Measurements from ENCODE around the gene CHRM1.

Gene CHRM1

DNA sequence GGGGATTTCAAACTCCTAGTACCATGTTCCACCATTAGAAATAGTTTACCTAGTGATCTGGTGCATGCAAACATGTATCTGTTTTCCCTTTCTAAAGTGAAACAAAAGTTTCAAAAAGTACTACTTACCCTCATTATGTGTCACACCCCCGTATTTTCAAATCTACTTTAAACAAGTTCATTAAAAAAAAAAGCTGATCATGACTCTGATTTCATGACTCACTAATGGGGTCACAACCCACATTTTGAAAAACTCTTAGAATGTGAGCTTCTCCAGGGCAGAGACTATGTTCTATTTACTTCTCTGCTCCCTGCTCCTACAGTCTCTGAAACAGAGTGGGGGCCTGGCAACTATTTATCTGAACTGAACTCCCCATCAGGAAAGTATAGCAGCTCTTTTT lies 18.2 kb downstream of the CHRM1 start:
- ChIA-PET CTCF (interaction anchor here (0.7 to 12.4 kb wide), 7 partner anchors 9 to 311 kb away, joined by 3 to 669 read pairs (median 23); partner anchors contain the start of gene CHRM1), POLR2A (interaction anchor here (0.6 kb wide), 1 partner anchor 13 kb away, joined by 3 read pairs; no protein-coding TSS in a partner anchor)
- H3K4me3 ChIP-seq (ENCODE audit: low read depth, low read length): no peak overlapping the region

GRCh38 chr11:62898027-62898426 lies 23.1 kb downstream of the CHRM1 start:
- CTCF ChIA-PET: interaction anchor here (1.1 to 2.8 kb wide), 3 partner anchors 9 to 126 kb away, joined by 3 to 21 read pairs (median 5); no protein-coding TSS in a partner anchor
- TF ChIP-seq CTCF (IDR thresholded peaks at IDR 0.05; ENCODE audit: insufficient read depth, low read length, missing control alignments): no peak
- no peak overlapping the region for H3K4me3 ChIP-seq (ENCODE audit: low read depth, low read length)
- no peak for DNase-seq (ENCODE audit: low read depth, low spot score)
- POLR2A ChIA-PET: no interaction called here

More for the DNA sequence above, 18.2 kb downstream of the CHRM1 start:
- DNase-seq (ENCODE audit: low read depth, low spot score): no peak
- TF ChIP-seq CTCF (IDR thresholded peaks at IDR 0.05; ENCODE audit: insufficient read depth, low read length, missing control alignments): no peak

- H3K4me3 ChIP-seq (ENCODE audit: low read depth, low read length): no peak overlapping the region
- POLR2A ChIA-PET: no interaction called here
- CTCF ChIA-PET: interaction anchor here (1.3 to 2.8 kb wide), 3 partner anchors 9 to 127 kb away, joined by 3 to 21 read pairs (median 5); no protein-coding TSS in a partner anchor
- no peak for DNase-seq (ENCODE audit: low read depth, low spot score)
- no peak for TF ChIP-seq CTCF (IDR thresholded peaks at IDR 0.05; ENCODE audit: insufficient read depth, low read length, missing control alignments)
Observed at GRCh38 chr11:62897311-62897710, 23.9 kb downstream of the CHRM1 start.

DNA sequence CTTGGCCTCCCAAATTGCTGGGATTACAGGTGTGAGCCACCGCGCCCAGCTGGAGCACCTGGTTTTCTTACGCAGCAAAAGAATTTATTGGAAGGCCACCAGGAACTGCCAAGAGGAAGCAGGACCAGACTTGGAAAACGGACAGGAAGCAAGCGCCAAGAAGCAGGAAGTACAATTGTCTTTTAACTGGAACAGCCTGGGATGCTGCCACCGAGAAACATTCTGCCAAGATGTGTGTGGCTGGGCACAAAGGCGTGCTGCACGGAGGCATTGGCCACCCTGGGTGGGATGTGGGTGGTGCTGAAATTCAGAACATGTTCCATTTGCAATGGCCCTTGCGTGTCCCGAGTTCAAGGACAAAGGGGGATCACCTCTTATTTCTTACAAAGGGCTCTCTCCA lies 25.1 kb downstream of the CHRM1 start:
- POLR2A ChIA-PET: no interaction called here
- TF ChIP-seq CTCF (IDR thresholded peaks at IDR 0.05; ENCODE audit: insufficient read depth, low read length, missing control alignments): no peak
- CTCF ChIA-PET: interaction anchor here (2.8 kb wide), 1 partner anchor 11 kb away, joined by 21 read pairs; no protein-coding TSS in a partner anchor

GRCh38 chr11:62895501-62895900 lies 25.7 kb downstream of the CHRM1 start:
- no peak for DNase-seq (ENCODE audit: low read depth, low spot score)
- TF ChIP-seq CTCF (IDR thresholded peaks at IDR 0.05; ENCODE audit: insufficient read depth, low read length, missing control alignments): no peak
- CTCF ChIA-PET: interaction anchor here (0.7 kb wide), 1 partner anchor 12 kb away, joined by 4 read pairs; no protein-coding TSS in a partner anchor
- H3K4me3 ChIP-seq (ENCODE audit: low read depth, low read length): no peak overlapping the region
- POLR2A ChIA-PET: no interaction called here

More for the DNA sequence above, 25.1 kb downstream of the CHRM1 start:
- no peak for DNase-seq (ENCODE audit: low read depth, low spot score)
- H3K4me3 ChIP-seq (ENCODE audit: low read depth, low read length): no peak overlapping the region

- CTCF ChIA-PET: interaction anchor here (0.9 to 3.0 kb wide), 3 partner anchors 8 to 12 kb away, joined by 3 to 23 read pairs (median 4); partner anchors contain the start of gene SLC3A2
- DNase-seq (ENCODE audit: low read depth, low spot score): no peak
- TF ChIP-seq CTCF (IDR thresholded peaks at IDR 0.05; ENCODE audit: insufficient read depth, low read length, missing control alignments): no peak
- POLR2A ChIA-PET: interaction anchor here (0.7 to 1.1 kb wide), 3 partner anchors 10 to 51 kb away, joined by 3 to 4 read pairs (median 4); no protein-coding TSS in a partner anchor
- no peak overlapping the region for H3K4me3 ChIP-seq (ENCODE audit: low read depth, low read length)
Observed at GRCh38 chr11:62892077-62892922, 28.9 kb downstream of the CHRM1 start.
